ENCODE measurements around the gene SNX7. TPM values are rescaled to one million over a fixed set of nuclear protein-coding genes. Genes with fewer than 3 reads are reported as not detected.

Gene SNX7
- total RNA-seq, 4 donors from 2014 or later = 9.9 to 27.0 (median 18.3) TPM

DNA sequence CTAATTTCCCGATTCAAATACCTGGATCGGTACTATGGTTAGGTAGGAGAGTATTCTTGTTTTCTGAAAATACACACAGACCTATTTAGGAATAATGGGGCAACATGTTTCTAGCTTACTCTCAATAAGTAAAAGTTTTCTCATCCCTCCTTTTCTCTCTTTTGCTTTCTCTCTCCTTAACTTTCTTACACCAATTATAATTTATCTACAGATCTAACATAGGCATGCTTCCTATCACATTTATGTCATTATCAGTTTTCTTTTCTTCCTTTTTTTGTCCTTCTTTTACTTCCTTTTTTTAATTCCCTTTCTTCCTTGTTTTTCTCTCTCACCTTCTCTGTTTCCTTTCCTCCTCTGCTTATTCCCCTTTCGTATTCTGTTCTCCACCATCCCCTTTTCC is 20.3 kb downstream of the SNX7 start:
- Histone ChIP-seq H3K4me1 (no peaks in the 10 kb centered on the region), H3K27me3 (no peaks in the 10 kb centered on the region), H3K9me3 (no peaks in the 10 kb centered on the region), H3K4me3 (no peak overlapping the region), H3K27ac (no peak overlapping the region), H3K36me3 (peaks cover 0 to 5% (median 0%) of the 10 kb centered on the region in 3 donors)
- TF ChIP-seq POLR2A (IDR thresholded peaks at IDR 0.05) = no peak
- TF ChIP-seq, protein P1, sequence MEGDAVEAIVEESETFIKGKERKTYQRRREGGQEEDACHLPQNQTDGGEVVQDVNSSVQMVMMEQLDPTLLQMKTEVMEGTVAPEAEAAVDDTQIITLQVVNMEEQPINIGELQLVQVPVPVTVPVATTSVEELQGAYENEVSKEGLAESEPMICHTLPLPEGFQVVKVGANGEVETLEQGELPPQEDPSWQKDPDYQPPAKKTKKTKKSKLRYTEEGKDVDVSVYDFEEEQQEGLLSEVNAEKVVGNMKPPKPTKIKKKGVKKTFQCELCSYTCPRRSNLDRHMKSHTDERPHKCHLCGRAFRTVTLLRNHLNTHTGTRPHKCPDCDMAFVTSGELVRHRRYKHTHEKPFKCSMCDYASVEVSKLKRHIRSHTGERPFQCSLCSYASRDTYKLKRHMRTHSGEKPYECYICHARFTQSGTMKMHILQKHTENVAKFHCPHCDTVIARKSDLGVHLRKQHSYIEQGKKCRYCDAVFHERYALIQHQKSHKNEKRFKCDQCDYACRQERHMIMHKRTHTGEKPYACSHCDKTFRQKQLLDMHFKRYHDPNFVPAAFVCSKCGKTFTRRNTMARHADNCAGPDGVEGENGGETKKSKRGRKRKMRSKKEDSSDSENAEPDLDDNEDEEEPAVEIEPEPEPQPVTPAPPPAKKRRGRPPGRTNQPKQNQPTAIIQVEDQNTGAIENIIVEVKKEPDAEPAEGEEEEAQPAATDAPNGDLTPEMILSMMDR (IDR thresholded peaks at IDR 0.05) = no peak
- no peak for DNase-seq

DNA sequence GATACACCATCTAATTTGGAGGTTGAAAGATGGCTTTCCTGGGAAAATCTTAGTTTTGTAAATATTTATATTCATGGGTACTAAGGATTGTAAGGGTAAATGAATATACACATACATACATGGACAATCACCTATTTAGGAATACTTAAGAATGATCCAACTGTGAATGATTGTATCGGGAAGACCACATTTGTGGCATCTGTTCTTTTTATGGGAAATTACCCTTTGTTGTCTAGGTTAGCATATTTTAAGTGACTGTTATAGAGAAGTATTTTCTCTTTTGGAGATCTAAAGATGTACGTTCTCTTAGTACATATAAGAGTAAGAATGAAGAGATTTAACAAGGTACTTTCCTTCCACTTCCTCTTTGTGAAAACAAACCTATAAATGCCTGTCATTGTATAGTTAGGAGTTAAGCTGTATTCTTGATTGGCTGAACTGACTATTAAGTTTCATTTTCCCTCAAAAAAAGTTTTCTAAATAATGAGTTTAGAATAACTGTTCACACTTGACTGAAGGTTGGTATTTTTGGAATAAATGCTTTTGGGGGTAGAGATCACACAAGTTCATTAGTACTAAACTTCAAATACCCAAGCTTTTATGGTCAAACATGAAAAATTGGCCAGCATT is 26.7 kb downstream of the SNX7 start:
- Histone ChIP-seq H3K27me3 (no peaks in the 10 kb centered on the region), H3K9me3 (no peaks in the 10 kb centered on the region), H3K36me3 (peaks cover 0 to 5% (median 0%) of the 10 kb centered on the region in 3 donors)

DNA sequence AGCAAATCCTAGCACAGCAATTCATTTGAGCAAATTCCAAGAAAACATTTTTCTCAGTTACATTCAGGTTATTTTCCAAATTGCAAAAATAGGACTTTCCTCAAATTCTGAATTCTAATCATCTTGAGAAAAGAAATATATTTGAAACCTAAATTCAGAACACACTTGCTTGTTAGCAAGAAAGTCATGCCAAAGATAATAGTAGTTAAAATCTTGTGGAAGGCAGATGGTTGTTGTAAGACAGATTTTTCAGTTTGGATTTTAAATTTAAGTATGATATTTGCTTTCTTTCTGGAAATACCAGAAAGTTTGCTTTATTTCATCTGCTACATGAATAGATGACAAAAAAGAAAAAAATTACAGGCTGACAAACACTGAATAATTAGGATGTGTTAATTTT is 29.1 kb downstream of the SNX7 start:
- TF ChIP-seq POLR2A (IDR thresholded peaks at IDR 0.05) = no peak
- TF ChIP-seq, protein P1 (IDR thresholded peaks at IDR 0.05) = no peak
- Histone ChIP-seq H3K9me3 (no peaks in the 10 kb centered on the region), H3K4me1 (no peaks in the 10 kb centered on the region), H3K27ac (no peak overlapping the region), H3K27me3 (no peaks in the 10 kb centered on the region), H3K4me3 (no peak overlapping the region), H3K36me3 (peaks cover 0 to 5% (median 0%) of the 10 kb centered on the region in 3 donors)
- no peak for DNase-seq

More for the DNA sequence above, 26.7 kb downstream of the SNX7 start:
- Histone ChIP-seq H3K4me1 (no peaks in the 10 kb centered on the region), H3K4me3 (no peak overlapping the region), H3K27ac (no peak overlapping the region)
- DNase-seq = no peak
- no peak for TF ChIP-seq POLR2A (IDR thresholded peaks at IDR 0.05)
- TF ChIP-seq, protein P1 (IDR thresholded peaks at IDR 0.05) = no peak

DNA sequence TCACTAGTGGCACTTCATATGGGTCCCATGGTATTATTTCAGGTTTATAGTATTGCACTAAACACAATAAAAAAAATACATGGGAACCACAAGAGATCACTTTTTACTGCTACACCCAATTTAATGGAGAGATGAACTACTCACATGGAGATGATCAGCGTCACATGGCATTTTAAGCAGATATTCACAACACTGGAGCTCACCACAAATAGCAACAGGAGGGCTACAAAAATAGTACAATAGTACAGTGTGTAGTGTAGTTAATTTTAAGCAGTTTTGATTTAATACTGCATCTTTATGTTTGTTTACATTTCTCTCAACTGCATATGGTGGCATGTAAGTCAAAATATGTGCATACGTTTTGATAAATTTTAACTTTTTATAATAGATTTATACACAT is 31.0 kb downstream of the SNX7 start:
- Histone ChIP-seq H3K4me3 (no peak overlapping the region), H3K27me3 (no peaks in the 10 kb centered on the region), H3K4me1 (no peaks in the 10 kb centered on the region), H3K36me3 (peaks cover 0 to 6% (median 0%) of the 10 kb centered on the region in 3 donors), H3K27ac (no peak overlapping the region), H3K9me3 (no peaks in the 10 kb centered on the region)
- no peak for DNase-seq
- TF ChIP-seq, protein P1 (IDR thresholded peaks at IDR 0.05) = no peak
- TF ChIP-seq POLR2A (IDR thresholded peaks at IDR 0.05) = no peak

DNA sequence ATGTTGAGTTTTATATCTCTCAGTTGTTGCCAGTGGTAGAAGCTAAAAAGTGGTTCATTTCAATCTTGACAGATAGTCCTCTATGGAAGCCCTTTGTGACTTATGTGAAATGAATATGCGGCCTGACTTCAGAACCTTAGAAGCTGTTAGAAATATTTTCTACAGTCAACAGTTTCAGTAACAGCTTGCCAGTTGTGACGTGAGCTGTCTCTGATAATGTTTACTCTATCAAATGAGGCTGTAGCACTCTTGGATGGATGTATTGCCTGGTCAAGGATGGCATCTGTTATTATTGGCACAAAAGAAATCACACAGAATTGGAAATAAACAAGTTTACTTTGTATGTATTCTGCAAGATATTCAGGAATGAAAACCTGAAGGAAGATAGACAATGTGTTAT is 31.9 kb downstream of the SNX7 start:
- Histone ChIP-seq H3K4me1 (no peaks in the 10 kb centered on the region), H3K9me3 (no peaks in the 10 kb centered on the region)
- no peak for DNase-seq

More for the DNA sequence above, 31.9 kb downstream of the SNX7 start:
- TF ChIP-seq, protein P1 (IDR thresholded peaks at IDR 0.05) = no peak
- TF ChIP-seq POLR2A (IDR thresholded peaks at IDR 0.05) = no peak
- Histone ChIP-seq H3K27ac (no peak overlapping the region), H3K36me3 (peaks cover 0 to 6% (median 0%) of the 10 kb centered on the region in 3 donors), H3K4me3 (no peak overlapping the region), H3K27me3 (no peaks in the 10 kb centered on the region)
